ENCODE measurements around the gene KRT6B.
"Not testable (repeated sequence)": the region's sequence is repeated elsewhere in the genome, so short reads cannot be mapped to it uniquely, and the experiment has no call there.

Gene KRT6B

GRCh38 chr12:52452101-52452500 is at the start of gene KRT6B:
Gene KRT6B, minus strand, starts transcription at chr12:52452146. Its CDS starts 68 bp downstream, at chr12:52452078.
- no peak for DNase-seq

- no peak for DNase-seq
Measured at GRCh38 chr12:52501490-52501889, 49.5 kb upstream of the KRT6B start.

GRCh38 chr12:52500574-52500973 is 48.6 kb upstream of the KRT6B start:
- DNase-seq = not testable (repeated sequence)

GRCh38 chr12:52499806-52500560 is 48.0 kb upstream of the KRT6B start:
- DNase-seq = no peak

GRCh38 chr12:52498946-52499345 is 47.0 kb upstream of the KRT6B start:
- DNase-seq = no peak

- DNase-seq = no peak
Measured at GRCh38 chr12:52497975-52498374, 46.0 kb upstream of the KRT6B start.

GRCh38 chr12:52496590-52497071 is 44.7 kb upstream of the KRT6B start:
- no peak for DNase-seq

- DNase-seq = no peak
Measured at GRCh38 chr12:52496054-52496453, 44.1 kb upstream of the KRT6B start.

GRCh38 chr12:52495389-52495788 is 43.4 kb upstream of the KRT6B start:
- DNase-seq = no peak

- DNase-seq = no peak
Measured at GRCh38 chr12:52494518-52494917, 42.6 kb upstream of the KRT6B start.

GRCh38 chr12:52494100-52494499 is 42.2 kb upstream of the KRT6B start:
- no peak for DNase-seq

GRCh38 chr12:52493172-52493571 is 41.2 kb upstream of the KRT6B start, which contains the start of gene KRT6A:
Gene KRT6A, minus strand, starts transcription at chr12:52493257. Its CDS starts 69 bp downstream, at chr12:52493188.
- DNase-seq = no peak

- not testable (repeated sequence) for DNase-seq
Measured at GRCh38 chr12:52492405-52492804, 40.5 kb upstream of the KRT6B start.

GRCh38 chr12:52491495-52491894 is 39.5 kb upstream of the KRT6B start:
- DNase-seq = not testable (repeated sequence)

- no peak for DNase-seq
Measured at GRCh38 chr12:52488736-52489135, 36.8 kb upstream of the KRT6B start.

- DNase-seq = not testable (repeated sequence)
Measured at GRCh38 chr12:52487744-52488443, 35.9 kb upstream of the KRT6B start.

GRCh38 chr12:52487211-52487610 is 35.3 kb upstream of the KRT6B start:
- no peak for DNase-seq

GRCh38 chr12:52486166-52487105 is 34.5 kb upstream of the KRT6B start:
- no peak for DNase-seq

- DNase-seq = no peak
Measured at GRCh38 chr12:52480073-52480472, 28.1 kb upstream of the KRT6B start.

- DNase-seq = no peak
Measured at GRCh38 chr12:52477651-52478050, 25.7 kb upstream of the KRT6B start.

GRCh38 chr12:52474212-52474611 is 22.3 kb upstream of the KRT6B start:
- DNase-seq = no peak

- DNase-seq = no peak
Measured at GRCh38 chr12:52473768-52474167, 21.8 kb upstream of the KRT6B start, which contains the start of gene KRT6C. Gene KRT6C, minus strand, starts transcription at chr12:52473805. Its CDS starts 68 bp downstream, at chr12:52473737.

GRCh38 chr12:52469853-52470252 is 17.9 kb upstream of the KRT6B start:
- DNase-seq = no peak
